GM12864 (cell line): Measurements from ENCODE around the gene CELF6.

Experiments
- DNase-seq: peaks from one replicate; pipeline ENCODE4 v3.0.0-alpha.2; 2011; ENCODE audit warnings: low read depth
- H3K4me3 ChIP-seq: 2 replicates; pipeline ENCODE4 v1.5.1; 2011; ENCODE audit warnings: mild to moderate bottlenecking, low read depth, low read length, control low read depth
- TF ChIP-seq, protein P1 (sequence below): IDR thresholded peaks from 2 replicates; pipeline ENCODE4 v1.5.1; 2011; ENCODE audit warnings: low read depth, mild to moderate bottlenecking, moderate library complexity, low read length, control low read depth, inconsistent platforms; ENCODE audit errors: missing control alignments

CELF6 gene

DNA sequence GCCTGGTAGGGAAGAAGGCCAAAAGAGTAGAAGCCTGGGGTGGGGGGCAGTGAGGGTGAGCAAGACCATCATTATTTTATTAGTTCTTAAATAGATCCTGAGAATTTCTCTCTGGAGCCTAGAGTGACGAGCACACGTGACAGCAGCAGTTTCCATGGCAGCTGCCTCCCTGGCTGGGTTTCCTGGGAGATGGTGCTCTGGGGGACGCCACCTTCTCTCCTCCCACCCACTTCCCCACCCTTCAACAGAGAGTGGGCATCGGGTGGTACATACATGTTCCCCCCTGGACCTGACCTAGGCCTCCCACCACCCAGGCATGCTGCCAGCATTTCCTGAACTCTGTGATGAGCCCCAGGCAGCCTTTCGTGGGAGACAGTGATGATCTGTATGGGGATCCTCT, 12.9 kb downstream of the CELF6 start:
- no peak for DNase-seq
- TF ChIP-seq, protein P1, sequence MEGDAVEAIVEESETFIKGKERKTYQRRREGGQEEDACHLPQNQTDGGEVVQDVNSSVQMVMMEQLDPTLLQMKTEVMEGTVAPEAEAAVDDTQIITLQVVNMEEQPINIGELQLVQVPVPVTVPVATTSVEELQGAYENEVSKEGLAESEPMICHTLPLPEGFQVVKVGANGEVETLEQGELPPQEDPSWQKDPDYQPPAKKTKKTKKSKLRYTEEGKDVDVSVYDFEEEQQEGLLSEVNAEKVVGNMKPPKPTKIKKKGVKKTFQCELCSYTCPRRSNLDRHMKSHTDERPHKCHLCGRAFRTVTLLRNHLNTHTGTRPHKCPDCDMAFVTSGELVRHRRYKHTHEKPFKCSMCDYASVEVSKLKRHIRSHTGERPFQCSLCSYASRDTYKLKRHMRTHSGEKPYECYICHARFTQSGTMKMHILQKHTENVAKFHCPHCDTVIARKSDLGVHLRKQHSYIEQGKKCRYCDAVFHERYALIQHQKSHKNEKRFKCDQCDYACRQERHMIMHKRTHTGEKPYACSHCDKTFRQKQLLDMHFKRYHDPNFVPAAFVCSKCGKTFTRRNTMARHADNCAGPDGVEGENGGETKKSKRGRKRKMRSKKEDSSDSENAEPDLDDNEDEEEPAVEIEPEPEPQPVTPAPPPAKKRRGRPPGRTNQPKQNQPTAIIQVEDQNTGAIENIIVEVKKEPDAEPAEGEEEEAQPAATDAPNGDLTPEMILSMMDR, result no peak
- H3K4me3 ChIP-seq, result no peak overlapping the region

DNA sequence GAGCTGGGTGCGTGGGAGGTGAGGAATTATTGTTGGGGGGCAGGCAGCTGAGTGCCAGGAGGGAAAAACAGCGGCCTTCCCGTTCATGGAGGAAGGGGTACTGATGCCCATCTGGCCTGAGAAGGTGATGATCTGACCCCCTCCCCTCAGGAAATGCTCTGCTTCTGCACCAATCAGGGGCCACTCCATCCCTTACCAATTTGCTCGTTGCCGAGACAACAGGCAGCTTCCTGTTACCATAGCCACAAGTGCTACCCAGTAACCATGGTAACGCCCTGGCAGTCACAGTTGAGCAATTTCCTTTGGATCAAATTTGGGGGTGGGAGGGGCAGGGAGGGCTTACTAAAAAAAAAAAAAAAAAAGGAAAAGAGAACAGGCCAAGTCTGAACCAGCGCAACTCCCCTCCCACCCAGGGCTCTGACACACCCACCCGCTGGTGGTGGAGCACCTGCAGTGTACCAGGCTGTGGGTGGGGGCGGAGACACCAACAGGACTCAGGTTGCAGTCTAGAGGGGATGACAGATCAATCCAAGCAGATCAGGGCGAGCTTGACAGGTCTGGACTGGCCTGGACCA, 13.7 kb downstream of the CELF6 start:
- DNase-seq, result no peak
- H3K4me3 ChIP-seq, result no peak overlapping the region
- TF ChIP-seq, protein P1, result no peak

DNA sequence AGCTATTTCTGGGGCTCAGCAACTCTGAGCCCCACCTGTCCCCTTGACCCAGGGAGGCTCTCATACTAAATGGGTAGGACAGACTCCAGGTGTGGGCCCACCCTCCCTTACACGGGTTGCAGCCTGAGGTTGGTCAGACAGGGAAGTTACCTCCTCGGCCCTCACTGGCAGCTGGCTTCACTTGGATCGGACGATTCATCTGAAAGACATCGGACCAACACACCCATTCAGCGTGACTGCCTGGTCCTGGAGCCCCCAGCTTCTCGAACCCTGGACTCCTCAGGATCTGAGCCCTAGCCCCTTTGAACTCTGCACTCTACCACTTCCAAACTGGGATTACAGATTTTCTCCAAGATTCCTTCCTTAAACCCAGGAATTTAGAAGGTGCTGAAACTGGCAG, 15.4 kb downstream of the CELF6 start:
- TF ChIP-seq, protein P1, result no peak
- no peak overlapping the region for H3K4me3 ChIP-seq
- no peak for DNase-seq

DNA sequence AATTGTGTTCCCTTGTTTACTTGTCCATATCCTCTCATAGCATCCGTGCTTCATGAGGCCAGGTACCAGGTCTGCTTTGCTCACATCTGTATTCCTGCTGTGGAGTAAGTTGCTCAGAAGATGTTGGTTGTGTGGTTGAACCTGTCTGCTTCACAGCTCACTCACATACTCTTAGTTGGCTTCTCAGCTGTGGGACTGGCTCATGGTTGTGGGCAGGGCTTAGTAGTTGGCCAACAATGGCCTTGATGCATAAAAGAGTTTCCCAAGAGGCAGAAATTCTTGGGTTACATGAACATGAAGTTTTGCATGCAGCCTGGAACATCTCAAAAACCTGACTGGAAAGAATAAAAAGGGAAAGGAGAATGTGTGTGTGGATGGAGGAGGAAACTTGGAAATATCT, 17.0 kb downstream of the CELF6 start:
- H3K4me3 ChIP-seq, result no peak overlapping the region
- no peak for DNase-seq
- TF ChIP-seq, protein P1, result no peak

DNA sequence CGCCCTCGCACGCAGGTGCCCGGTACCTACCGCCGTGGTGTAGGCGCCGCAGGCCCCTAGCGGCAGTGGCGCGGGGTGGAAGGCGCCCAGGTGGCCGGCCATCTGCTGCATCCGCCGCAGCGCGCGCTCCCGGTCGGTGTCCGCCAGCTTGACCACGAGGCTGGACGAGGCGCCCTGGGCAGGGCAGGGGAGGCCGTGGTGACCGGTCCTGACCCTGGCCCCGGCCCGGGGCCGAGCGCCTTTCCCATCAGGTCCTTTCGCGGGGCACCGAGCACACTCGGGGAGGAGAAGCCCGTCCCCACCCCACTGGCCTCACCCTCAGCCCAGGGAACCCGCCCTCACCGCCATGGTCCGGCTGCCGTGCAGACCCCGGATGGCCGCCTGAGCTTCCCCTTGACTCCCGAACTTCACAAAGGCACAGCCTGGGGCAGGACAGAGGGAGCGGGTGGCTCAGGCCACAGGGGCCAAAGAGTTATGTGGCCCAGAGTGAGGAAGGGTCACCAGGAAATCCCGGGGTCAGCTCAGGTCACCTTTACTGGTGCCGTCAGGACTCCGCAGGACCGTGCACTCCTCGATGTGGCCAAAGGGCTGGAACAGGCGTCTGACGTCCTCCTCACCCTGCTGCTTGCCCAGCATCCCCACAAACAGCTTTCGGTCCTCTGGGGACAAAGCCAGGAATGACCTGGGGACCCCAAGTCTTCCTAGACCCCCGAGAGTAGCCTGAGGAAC, 30.2 kb downstream of the CELF6 start:
- no peak for DNase-seq
- TF ChIP-seq, protein P1, result no peak
- H3K4me3 ChIP-seq, result no peak overlapping the region

DNA sequence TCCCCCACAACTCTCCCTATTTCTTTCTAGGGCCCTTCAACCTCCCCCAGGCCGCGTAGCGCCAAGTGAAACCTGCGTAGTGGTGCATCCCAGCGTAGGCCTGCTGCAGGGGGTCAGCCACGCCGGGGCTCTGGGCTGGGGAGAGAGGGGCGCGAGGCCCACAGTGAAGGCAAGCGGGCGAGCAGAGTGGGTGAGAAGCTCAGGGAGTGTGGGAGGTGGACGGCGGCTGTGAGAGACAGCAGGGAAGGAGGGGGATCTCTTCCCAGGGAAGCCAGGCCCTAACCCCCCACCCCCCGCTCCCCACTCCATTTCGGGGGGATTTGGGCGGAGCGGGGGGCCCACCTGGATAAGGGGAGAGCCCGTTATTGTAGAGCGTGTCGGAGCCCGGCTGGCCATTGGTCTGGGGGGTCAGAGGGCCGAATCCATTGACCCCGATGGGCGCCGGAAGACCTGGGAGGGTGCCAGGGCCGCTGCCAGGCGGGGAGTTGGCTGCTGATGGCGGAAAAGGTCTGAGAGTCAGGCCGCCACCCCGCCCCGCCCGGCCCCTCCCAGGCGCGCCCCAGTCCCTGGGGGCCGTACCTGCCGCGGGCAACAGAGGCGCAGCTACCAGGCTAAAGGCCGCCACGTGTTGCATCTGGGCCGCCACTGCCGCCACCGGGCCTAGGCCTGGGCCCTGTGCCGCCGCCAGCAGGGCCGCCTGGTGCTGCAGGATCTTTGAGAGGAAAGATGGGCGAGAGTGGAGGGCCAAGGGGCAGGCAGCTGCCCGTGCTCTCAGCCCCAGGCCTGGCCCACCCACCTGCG, 31.0 kb downstream of the CELF6 start:
- TF ChIP-seq, protein P1, result no peak
- DNase-seq, result no peak
- H3K4me3 ChIP-seq, result no peak overlapping the region
